ENCODE results near the gene PROSER1.

DNA sequence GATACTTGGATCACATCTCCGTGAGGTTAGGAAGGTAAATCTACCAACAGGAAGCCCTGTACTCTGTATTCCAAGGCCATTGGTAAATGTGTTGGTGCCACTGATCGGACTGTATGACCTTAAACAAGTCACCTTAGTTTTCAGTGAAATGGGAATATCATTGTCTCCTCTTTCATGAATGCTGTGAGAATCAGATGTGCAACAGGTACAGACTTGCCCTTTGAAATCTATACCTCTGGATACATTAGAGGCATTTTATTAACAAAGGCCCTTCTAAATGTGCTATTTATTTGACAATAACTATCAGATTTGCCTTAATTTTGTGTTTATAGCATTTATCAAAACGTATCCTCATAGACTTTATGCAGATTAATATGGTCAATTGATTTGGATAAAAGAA is 11.4 kb upstream of the PROSER1 start:
- TF ChIP-seq CTCF (IDR thresholded peaks at IDR 0.05 in 8 of 11, conservative IDR thresholded peaks at IDR 0.05 in 3 of 11), result no peak
- no peak for TF ChIP-seq POLR2A (IDR thresholded peaks at IDR 0.05)
- no peak for TF ChIP-seq POLR2AphosphoS5 (IDR thresholded peaks at IDR 0.05)

All from spleen (tissue), 7 donors.